Stimulated activated CD4-positive, alpha-beta T cell treated with anti-CD3 and anti-CD28 coated beads, Interleukin-1b, Interleukin-23, amount 100 ng/mL, for 1 hour (primary cell): Measurements from ENCODE around the gene PAPLN.
"Not testable (repeated sequence)": the region's sequence is repeated elsewhere in the genome, so short reads cannot be mapped to it uniquely, and the experiment has no call there.

ENCODE experiments used
- DNase-seq, 2 donors: peaks; one replicate each; pipeline ENCODE4 v3.0.0-alpha.2; 2020; ENCODE audit warnings: low read depth in 2 of 2

Gene PAPLN, protein sequence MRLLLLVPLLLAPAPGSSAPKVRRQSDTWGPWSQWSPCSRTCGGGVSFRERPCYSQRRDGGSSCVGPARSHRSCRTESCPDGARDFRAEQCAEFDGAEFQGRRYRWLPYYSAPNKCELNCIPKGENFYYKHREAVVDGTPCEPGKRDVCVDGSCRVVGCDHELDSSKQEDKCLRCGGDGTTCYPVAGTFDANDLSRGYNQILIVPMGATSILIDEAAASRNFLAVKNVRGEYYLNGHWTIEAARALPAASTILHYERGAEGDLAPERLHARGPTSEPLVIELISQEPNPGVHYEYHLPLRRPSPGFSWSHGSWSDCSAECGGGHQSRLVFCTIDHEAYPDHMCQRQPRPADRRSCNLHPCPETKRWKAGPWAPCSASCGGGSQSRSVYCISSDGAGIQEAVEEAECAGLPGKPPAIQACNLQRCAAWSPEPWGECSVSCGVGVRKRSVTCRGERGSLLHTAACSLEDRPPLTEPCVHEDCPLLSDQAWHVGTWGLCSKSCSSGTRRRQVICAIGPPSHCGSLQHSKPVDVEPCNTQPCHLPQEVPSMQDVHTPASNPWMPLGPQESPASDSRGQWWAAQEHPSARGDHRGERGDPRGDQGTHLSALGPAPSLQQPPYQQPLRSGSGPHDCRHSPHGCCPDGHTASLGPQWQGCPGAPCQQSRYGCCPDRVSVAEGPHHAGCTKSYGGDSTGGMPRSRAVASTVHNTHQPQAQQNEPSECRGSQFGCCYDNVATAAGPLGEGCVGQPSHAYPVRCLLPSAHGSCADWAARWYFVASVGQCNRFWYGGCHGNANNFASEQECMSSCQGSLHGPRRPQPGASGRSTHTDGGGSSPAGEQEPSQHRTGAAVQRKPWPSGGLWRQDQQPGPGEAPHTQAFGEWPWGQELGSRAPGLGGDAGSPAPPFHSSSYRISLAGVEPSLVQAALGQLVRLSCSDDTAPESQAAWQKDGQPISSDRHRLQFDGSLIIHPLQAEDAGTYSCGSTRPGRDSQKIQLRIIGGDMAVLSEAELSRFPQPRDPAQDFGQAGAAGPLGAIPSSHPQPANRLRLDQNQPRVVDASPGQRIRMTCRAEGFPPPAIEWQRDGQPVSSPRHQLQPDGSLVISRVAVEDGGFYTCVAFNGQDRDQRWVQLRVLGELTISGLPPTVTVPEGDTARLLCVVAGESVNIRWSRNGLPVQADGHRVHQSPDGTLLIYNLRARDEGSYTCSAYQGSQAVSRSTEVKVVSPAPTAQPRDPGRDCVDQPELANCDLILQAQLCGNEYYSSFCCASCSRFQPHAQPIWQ

DNA sequence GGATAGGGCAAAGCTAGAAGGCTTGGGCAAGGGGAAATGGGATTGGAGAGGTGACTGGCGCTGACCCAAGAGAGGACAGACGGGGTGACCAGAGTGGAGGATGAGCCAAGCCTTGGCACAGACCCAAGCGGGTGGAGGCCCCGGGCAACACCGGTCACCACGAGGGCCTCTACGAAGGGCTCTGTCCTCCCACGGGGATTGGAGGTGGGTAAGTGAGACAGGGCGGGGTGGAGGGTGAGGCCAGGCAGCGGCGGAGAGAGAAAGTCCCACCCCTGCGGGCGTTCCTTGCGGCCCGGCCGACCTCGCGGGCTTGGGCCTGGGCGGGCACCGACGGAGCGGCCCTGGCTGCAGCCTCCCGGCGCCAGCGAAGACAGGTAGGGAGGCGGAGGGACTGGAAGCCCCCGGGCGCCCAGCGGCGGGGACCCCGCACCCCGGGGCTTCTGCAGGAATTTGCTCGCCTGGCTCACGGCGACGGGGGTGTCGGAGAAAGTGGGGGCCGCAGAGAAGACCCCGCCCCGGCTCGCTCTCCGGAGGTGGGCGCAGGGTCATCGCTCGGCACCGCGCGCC lies at the start of gene PAPLN:
PAPLN (plus strand) TSS at position 288 of the 567 bp plus-strand sequence. CDS start 2,273 bp downstream, outside the sequence.
- DNase-seq = no peak

DNA sequence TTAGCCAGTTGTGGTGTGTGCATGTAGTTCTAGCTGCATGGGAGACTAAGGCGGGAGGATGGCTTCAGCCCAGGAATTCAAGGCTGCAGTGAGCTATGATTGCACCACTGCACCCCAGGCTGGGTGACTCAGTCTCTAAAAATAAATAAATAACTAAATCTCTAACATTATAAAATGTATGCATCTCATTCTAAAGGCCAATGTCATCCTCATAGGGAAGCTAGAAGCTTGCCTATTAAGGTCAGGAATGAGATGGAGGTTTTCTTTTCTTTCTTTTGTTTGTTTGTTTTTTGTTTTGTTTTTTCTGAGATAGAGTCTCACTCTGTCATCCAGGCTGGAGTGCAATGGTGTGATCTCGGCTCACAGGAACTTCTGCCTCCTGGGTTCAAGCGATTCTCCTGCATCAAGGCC lies 48.8 kb upstream of the PAPLN start:
- DNase-seq = no peak

DNA sequence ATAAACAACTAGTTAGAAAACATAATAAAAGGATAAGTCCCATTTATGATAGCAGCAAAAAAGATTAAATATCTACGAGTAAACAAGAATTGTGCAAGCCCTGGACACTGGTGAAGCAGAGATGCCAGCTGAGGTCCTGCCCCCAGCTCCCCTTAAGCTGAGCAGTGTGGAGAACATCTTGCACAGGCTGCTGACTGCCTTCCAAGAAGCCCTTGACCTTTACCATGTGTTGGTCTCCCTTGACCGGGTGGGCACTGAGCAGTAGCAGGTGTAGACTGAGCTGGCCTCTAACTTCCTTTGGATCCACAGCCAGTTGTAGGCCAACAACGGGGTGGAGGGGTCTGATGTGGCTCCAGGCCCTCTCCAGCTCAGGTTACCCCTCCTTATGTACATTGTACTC lies 47.7 kb upstream of the PAPLN start:
- DNase-seq = no peak

DNA sequence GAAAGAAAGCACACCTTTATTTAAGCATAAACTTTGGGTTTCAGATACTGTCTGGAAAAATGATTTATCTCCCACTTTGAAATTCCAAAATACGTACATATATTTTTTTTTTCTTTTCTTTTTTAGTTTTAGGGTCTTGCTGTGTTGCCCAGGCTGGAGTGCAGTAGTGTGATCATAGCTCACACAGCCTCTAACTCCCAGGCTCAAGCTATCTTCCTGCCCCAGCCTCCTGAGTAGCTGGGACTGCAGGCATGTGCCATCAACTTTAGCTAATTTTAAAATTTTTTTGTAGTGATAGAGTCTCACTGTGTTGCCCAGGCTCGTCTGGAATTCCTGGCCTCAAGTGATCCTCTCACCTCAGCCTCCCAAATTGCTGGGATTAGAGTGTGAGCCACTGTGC lies 45.9 kb upstream of the PAPLN start:
- no peak for DNase-seq

DNA sequence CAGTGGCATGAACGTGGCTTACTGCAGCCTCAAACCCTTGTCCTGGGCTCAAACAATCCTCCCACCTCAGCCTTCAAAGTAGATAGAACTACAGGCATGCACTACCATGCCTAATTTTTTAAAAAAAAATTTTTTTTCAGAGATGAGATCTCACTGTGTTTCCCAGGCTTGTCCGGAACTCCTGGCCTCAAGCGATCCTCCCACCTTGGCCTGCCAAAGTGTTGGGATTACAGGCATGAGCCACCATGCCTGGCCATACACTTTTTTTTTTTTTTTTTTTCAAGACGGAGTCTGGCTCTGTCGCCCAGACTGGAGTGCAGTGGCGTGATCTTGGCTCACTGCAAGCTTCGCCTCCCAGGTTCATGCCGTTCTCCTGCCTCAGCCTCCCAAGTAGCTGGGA lies 43.0 kb upstream of the PAPLN start:
- not testable (repeated sequence) for DNase-seq

DNA sequence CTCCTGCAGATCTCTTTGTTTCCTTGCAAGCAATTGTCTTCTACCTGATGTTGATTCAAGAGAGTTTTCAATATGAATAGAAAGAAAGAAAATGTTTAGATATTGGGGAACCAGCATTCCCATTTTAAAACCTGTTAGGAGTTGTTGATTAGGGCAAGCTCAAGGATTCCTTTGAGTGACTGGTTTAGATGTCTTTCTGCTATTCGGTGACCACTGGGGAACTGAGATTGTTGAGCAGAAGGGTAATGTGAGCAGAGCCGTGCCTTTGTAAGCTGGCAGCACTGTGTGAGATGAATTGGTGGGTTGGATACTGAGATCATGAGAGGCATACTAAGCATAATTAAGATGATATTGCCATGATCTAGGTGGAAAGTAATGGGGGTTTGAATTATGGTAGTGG lies 39.1 kb upstream of the PAPLN start:
- no peak for DNase-seq

DNA sequence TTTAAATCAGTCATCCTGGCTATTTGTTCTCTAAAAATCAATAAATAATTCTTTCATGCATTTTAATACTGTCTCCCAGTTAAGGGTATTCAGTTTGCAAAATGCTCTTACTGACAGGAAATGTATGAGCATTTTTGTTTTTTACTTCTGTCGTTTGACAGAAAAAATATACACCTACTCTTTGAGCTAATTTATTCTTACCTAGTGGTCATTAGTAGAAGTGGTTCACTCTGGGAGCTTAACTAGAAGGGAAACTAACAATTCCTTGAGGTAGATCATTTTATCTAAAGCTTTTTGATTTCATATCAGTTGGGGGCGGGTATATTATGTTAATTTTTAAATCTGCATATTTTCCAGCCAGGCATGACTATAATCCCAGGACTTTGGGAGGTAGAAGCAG lies 33.8 kb upstream of the PAPLN start:
- DNase-seq = no peak

DNA sequence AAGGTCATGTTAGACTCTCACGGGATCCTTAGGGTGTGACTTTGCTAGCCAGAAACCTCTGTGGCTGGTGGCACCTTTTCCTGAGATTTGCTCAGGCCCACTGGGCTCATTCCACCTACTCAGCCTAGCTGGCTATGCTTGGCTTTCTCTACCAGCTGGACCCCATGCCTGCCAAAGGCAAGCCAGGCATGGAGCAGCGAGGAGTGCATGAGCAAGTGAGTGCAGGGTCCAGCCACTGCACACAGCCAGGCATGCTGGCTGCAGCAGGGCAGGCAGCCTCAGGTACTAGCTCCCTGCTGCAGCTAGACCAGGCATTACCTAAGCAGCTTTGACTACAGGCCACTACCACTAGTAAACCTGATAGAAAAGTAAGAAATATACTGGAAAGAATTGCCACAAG lies 29.7 kb upstream of the PAPLN start:
- no peak for DNase-seq

DNA sequence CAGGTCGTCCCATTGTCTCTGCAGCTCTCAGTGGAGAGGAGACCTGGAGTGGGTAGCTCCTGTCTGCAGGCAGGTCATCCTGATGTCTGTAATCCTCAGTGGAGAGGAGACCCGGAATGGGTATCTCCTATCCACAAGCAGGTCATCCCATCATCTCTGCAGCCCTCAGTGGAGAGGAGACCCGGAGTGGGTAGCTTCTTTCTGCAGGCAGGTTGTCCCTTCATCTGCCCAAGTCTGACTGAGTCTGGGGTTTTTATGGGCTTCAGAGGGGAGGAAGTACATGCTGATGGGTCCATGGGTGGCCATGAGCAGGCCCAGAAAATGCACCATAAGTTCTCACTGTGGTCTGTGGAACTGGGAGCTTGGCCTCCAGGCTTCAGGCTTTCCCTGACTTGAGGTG lies 28.9 kb upstream of the PAPLN start:
- DNase-seq = no peak

DNA sequence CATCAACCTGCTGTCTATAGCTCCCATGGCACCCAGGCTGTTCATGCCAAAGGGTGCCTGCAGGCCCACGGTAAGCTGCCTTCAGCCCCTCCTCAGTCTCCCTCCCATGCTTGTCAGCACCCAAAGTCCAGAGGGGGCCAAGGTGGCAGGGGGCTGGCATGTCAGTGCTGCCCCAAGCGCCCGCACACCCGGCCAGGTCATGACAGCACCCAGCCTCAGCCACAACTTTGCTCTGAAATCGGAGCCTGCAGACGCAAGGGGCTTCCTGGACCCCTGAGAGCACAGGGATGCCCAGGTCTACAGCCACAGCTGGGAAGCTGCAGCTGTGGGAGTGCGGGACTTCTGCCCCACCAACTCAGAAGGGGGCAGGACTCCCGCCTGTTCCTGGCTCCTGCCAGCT lies 28.5 kb upstream of the PAPLN start:
- DNase-seq = no peak

DNA sequence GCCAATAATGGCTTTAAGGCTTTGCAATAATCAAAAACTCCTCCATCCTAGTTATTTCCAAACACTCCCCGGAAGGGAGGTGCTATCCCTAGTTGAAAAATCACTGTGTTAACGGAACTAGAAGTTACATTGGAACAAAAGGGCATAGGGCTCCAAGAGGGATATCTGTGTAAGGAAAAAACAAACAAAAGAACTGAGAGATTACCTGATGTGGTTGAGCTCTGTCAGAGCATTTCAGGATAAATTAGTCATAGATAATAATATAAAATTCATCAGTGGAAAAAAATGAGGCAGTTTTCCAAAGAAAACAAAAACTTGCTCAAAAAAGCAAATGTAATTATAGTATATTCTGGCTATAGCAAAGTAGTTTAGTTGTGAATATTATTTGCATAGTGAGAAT lies 27.4 kb upstream of the PAPLN start:
- DNase-seq = no peak

DNA sequence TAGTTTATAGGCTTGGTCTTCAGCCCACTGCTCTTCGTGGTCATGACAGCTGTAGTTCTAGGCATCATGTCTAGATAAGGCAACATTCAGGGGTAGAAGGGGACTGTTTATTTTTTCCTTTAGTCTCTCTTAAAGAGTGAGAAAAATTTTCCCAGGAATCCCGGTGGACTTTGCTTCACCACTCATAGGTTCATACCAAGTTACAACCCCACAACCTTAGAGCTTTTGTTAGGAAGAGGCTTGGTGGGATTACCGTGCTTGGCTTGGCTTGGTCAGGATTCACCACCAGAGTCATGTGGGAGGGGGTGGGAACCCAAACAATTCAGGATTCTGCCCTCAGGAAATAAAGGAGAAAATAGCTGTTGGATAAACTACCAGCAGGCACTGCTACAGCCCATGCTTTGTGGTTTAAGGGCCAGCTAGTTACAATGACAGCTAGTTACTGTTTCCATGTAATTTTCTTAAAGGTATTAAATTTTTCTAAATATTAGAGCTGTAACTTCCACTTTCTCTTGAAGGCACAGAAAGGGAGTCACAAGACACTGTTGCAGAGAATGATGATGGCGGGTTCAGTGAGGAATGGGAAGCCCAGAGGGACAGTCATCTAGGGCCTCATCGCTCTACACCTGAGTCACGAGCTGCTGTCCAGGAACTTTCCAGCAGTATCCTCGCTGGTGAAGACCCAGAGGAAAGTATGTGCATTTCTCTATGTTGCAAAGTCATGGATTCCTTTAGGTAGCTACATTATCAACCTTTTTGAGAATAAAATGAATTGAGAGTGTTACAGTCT lies 25.9 kb upstream of the PAPLN start:
- no peak for DNase-seq

DNA sequence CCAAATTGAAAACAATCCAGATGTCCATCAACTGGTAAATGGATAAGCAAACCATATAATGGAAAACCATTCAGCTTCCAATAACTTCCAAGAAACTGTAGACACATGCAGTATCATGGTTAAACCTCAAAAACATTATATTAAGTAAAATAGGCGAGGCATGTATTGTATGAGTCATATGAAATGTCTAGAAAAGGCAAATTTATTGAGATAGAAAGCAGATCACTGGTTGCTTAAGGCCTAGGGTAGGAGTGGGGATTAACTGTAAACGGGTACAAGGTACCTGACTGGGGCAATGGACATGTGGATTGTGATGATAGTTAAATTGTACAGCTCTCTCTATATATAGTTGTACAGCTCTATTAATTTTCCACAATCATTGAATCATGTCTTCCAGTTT lies 21.3 kb upstream of the PAPLN start:
- DNase-seq = no peak

DNA sequence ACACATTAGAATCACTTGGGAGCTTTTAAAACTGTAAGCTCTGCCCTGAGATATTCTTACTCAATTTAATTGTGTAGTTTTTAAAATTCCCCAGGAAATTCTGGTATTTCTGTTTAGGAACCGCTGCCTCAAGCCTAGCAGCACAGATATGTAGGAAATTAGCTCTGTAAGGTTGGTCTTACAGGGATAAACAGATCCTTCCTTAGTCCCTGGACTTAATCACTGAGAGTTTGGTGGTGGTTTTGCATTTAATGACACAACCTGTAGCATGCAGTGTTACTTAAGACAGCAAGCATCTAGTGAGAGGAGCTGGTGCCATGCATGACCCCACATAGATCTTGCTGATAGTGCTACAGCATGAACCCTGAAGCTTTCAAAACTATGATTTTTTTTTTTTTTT lies 19.9 kb upstream of the PAPLN start:
- no peak for DNase-seq

DNA sequence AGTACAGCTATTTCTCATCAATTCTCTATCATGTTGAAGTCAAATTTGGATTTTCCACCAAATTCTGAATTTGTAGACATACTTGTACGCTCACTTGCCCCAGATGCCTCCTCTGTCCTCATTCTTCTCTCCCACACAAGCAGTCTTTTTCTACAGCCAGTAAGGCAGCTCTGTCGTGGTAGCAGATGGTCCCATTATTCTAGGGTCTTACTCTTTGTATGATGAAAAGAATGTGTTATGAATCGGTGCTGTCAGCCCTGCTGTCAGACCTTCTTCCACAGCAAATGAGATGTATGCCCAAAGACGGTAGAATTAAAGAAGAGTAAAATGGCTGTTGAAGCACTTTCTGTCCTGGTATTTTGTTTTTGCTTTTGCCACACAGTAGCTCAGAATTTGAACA lies 17.2 kb upstream of the PAPLN start:
- no peak for DNase-seq

DNA sequence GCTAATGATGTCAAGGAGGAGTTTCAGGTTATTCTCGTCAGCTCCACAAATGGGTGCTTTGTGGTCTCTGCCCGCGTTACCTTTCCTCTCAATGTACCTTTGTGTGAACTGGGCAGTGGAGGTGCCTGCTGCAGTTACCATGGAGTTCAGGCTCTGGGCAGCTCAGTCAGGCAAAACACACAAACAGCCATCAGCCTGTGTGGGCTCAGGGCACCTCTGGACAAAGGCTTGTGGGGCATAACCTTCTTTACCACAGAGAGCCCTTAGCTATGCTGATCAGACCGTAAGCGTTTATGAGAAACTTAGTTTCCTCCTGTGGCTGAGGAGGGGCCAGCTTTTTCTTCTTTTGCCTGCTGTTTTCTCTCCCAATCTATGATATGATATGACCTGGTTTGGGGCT lies 16.7 kb upstream of the PAPLN start:
- no peak for DNase-seq

DNA sequence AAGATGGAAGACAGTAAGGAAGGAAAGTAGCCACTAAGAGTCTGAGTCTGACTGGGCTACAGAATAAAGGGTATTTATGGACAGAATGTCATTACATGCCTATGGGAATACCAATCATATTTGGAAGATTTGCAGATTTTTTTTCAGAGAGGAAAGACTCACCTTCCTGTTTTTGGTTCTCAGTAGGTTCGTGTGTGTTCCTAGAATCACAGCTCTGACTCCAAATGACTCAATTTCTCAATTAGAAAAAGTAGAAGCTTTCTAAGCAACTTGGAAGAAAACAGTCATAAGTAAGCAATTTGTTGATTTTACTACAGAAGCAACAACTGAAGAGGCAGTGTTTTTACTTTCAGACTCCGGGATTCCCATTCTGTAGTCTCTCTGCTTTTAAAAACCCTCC lies 15.4 kb upstream of the PAPLN start:
- DNase-seq = no peak

DNA sequence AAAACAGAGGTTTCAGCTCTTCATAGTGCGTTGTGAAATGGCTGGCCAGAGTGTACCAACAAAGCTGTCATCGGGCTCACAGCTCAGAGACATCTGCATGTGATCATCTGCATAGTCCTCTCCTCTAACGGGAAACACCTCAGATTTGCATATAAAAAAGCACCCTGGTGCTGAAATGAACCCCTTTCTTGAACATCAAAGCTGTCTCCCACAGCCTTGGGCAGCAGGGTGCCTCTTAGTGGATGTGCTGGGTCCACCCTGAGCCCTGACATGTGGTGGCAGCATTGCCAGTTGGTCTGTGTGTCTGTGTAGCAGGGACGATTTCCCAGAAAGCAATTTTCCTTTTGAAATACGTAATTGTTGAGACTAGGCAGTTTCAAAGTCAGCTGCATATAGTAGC lies 14.3 kb upstream of the PAPLN start:
- no peak for DNase-seq

DNA sequence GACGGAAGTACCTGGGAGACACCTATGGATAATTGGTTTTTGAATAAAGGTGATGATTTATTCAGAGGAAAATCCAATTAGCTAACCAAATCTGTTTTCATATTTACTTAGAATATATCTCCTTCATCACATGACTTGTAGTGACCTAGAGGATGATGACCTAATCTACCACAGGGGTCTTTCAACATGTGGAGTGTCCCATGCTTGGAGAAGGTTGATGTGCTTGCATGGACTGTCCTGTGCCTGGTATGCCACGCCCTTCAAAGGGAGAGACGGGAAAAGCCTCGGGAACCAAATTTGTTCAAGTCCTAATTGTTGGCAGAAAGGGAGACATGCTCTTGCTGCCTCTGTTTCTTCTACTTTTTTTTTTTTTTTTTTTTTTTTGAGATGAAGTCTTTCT lies 11.8 kb upstream of the PAPLN start:
- no peak for DNase-seq

DNA sequence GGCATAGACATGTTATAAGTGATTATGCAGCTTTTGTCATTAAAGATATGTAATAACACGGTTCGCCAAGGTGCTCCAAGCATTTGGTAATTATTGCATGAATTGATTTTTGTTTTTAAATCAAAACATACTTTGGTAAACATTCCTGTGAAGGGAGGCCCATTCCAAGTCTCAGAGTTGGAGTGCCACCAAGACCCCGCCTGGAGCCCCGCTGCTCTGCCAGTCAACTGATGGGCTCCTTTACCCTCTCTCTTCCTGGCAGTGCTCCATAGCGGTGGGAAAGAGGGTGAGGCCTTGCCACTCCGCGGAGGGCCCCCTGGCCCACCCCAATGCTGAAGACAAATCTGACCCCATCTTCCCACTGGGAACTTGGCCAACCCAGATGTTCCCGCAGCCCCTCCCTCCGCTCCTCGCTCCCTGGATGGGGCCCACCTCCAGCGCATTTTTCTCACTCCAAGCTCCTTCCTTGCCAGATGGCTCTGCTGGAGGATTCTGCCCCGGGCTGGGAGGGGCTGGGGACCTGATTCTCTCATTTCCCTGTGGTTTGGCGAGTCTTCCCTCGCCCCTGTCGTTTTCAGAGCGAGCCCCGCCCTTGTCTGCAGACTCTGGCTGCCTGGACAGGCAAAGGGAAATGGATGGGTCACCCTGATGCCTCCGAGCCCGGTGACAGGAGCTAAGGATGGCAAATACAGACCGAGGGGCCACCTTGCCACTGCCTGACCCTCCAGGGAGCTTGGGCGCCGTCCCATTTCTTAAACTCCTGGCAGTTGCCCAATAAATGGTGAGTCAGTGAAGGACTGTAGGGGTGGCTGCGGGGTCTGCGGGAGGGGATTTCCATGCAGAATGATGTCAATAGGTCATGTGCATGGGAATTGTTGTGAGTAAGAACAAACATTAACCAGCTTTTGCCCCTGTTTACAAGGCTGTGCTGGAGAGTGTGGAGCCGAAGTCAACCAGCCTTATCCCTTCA lies 9.2 kb upstream of the PAPLN start:
- no peak for DNase-seq
